WI38 (cell line): Measurements from ENCODE around the gene POLE.

Experiments
- H3K4me3 ChIP-seq: 2 replicates; pipeline ENCODE4 v1.5.1; 2011; ENCODE audit warnings: low read depth, mild to moderate bottlenecking, control low read depth, low read length
- TF ChIP-seq, protein P1 (sequence below): IDR thresholded peaks from 2 replicates; pipeline ENCODE4 v1.5.1; 2012; ENCODE audit warnings: low read depth, mild to moderate bottlenecking, control low read depth, low read length

The POLE gene

DNA sequence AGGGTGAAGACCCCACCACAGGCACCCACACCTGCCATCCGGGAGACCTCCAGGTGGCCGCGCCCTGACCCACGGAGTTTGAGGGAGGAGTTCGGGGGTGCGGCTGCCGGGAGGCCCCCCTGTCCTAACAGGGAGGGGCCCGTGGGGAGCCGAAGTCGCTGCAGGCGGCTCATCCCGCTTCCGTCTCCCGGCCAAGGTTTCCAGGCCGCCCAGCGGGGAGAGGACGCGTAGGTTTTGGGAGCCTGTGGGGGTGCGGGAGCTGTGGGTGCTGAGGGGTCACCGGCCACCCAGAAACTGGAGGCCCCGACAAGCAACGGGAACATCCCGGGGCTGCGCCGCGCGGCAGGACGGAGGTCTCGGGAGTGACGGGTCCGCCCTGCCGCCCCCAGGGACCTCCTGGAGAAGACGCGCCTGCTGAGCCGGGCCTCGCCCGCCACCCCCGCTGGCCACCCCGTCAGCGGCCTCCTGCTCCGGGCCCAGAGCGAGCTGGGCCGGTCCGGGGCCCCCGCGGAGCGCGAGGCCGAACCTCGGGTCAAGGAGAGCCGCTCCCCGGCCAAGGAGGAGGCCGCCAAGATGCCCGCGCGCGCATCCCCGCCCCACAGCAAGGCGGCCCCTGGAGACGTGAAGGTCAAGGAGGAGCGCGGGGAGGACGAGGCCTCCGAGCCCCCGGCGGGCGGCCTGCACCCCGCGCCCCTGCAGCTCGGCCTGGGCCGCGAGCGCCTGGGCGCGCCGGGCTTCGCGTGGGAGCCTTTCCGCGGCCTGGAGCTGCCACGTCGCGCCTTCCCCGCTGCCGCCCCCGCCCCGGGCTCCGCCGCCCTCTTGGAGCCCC, 104.3 kb downstream of the POLE start:
- no peak overlapping the region for H3K4me3 ChIP-seq
- TF ChIP-seq, protein P1, sequence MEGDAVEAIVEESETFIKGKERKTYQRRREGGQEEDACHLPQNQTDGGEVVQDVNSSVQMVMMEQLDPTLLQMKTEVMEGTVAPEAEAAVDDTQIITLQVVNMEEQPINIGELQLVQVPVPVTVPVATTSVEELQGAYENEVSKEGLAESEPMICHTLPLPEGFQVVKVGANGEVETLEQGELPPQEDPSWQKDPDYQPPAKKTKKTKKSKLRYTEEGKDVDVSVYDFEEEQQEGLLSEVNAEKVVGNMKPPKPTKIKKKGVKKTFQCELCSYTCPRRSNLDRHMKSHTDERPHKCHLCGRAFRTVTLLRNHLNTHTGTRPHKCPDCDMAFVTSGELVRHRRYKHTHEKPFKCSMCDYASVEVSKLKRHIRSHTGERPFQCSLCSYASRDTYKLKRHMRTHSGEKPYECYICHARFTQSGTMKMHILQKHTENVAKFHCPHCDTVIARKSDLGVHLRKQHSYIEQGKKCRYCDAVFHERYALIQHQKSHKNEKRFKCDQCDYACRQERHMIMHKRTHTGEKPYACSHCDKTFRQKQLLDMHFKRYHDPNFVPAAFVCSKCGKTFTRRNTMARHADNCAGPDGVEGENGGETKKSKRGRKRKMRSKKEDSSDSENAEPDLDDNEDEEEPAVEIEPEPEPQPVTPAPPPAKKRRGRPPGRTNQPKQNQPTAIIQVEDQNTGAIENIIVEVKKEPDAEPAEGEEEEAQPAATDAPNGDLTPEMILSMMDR: no peak

DNA sequence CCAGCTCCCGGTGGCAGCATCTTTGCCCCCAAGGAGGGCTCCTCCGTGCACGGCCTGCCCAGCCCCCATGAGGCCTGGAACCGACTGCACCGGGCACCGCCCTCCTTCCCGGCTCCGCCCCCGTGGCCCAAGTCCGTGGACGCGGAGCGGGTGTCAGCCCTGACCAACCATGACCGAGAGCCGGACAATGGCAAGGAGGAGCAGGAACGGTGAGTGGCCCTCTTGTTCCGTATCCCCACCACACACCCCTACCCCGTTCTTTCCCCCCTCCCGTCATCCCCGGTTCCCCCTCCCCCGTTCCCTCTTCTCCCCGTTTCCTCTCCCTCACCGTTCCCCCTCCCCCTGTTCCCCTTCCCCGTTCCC, 105.1 kb downstream of the POLE start:
- no peak overlapping the region for H3K4me3 ChIP-seq
- TF ChIP-seq, protein P1: no peak

DNA sequence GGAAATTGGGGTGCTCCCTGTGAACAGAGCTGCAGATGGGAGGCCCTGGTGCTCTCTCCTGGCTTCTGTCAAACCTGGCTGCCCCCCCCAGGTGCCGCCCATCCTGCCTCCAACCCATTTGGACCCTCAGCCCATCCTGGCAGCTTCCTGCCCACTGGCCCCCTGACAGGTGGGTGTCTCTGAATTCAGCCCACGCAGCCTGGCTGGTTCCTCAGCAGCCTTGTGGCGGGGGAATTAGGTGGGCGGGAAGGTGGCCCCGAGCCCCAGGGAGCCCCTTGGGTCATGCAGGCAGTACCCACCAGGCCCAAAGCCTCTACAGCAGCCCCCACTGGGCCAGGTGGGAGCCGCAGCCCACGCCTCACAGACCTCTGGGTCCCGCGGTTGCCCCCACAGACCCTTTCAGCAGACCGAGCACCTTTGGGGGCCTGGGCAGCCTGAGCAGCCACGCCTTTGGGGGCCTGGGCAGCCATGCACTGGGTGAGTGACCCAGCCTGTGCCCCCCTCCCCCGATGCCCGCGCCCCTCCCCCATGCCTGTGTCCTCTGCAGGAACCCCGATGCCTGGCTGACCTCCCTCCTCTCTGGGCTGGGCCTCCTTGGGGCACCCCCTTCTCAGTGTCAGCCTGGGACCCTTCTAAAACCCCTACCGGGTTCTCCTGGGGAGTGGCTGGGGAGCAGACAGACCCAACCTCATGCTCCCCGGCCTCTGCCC, 105.6 kb downstream of the POLE start:
- TF ChIP-seq, protein P1: no peak
- no peak overlapping the region for H3K4me3 ChIP-seq

- TF ChIP-seq, protein P1: no peak
- H3K4me3 ChIP-seq: no peak overlapping the region
Measured at GRCh38 chr12:132580701-132581292, 106.3 kb downstream of the POLE start.

- no peak overlapping the region for H3K4me3 ChIP-seq
- TF ChIP-seq, protein P1: no peak
Measured at GRCh38 chr12:132579744-132580143, 107.4 kb downstream of the POLE start.

DNA sequence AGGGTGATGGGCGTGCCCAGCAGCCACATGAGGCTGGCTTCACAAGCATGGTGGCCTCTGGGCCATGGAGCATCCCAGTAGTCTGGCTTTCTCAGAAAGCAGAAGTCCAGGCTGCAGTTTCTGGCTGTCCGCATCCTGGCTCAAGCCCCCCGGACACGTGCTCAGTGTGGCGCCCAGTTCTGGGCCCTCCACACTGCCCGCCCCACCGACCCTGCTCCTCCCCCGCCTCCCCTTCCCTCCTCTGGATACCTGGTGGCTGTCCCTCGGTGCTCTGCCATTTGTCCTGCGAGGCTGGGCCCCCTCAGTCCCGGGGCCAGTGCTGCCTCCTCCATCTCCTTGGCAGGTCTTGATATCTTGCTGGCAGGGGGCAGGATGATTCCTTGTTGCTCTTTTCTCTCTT, 108.3 kb downstream of the POLE start:
- TF ChIP-seq, protein P1: no peak
- H3K4me3 ChIP-seq: no peak overlapping the region

GRCh38 chr12:132578118-132578517, 109.0 kb downstream of the POLE start:
- TF ChIP-seq, protein P1: no peak
- no peak overlapping the region for H3K4me3 ChIP-seq
